ENCODE results near the gene PLK3. TPM values are rescaled to one million over a fixed set of nuclear protein-coding genes. Genes with fewer than 3 reads are reported as not detected.

Gene PLK3
- total and polyA plus RNA-seq, 9 of the 15 experiments (the other 6 are each of a cell fraction or from before 2014, with no cell fraction given), result 0.52 to 22.7 (median 11.0) TPM

GRCh38 chr1:44807364-44808062 lies 7.3 kb downstream of the PLK3 start (continued):
- no peak for TF ChIP-seq ILK (tag; IDR thresholded peaks at IDR 0.05; ENCODE audit: borderline replicate concordance, low read depth)
- TF ChIP-seq ZHX1 (conservative IDR thresholded peaks at IDR 0.05; ENCODE audit: low read length), result no peak
- TF ChIP-seq ZNF23 (CRISPR knock-in tag; IDR thresholded peaks at IDR 0.05), result no peak
- TF ChIP-seq ZNF780A (CRISPR knock-in tag; IDR thresholded peaks at IDR 0.05), result no peak
- peak; percentile 81 for TF ChIP-seq KLF1 (tag; IDR thresholded peaks at IDR 0.05)
- TF ChIP-seq TCFL5 (CRISPR knock-in tag; conservative IDR thresholded peaks at IDR 0.05), result no peak
- peak in 1 of 2 experiments; percentile 29; a peak in 2 of 4 replicates for TF ChIP-seq KDM1A (IDR thresholded peaks at IDR 0.05)
- peak; percentile 50; the same call in 1 of the 2 replicates for TF ChIP-seq HCFC1 (IDR thresholded peaks at IDR 0.05; ENCODE audit: low read depth, low read length)
- peak; percentile 95 for TF ChIP-seq ZNF197 (CRISPR knock-in tag; IDR thresholded peaks at IDR 0.05; ENCODE audit: low read depth)
- no peak; the same call in 1 of the 2 replicates for TF ChIP-seq KDM2B (CRISPR knock-in tag; IDR thresholded peaks at IDR 0.05)
- TF ChIP-seq GABPB1 (CRISPR knock-in tag; IDR thresholded peaks at IDR 0.05), result peak; percentile 90
- TF ChIP-seq ZNF696 (CRISPR knock-in tag; conservative IDR thresholded peaks at IDR 0.05), result no peak
- TF ChIP-seq PPARD (CRISPR knock-in tag; IDR thresholded peaks at IDR 0.05), result no peak
- no peak for TF ChIP-seq ZNF518B (CRISPR knock-in tag; IDR thresholded peaks at IDR 0.05)
- no peak for TF ChIP-seq U2AF1 (optimal IDR thresholded peaks at IDR 0.05; ENCODE audit: low read depth, low read length)
- no peak for TF ChIP-seq ZNF717 (CRISPR knock-in tag; IDR thresholded peaks at IDR 0.05)
- no peak for TF ChIP-seq ZNF224 (CRISPR knock-in tag; IDR thresholded peaks at IDR 0.05)
- TF ChIP-seq E2F1 (CRISPR knock-in tag; IDR thresholded peaks at IDR 0.05), result peak; percentile 85
